Measurements from ENCODE around the gene ST6GALNAC2. TPM values are rescaled to one million over a fixed set of nuclear protein-coding genes. Genes with fewer than 3 reads are reported as not detected.
"Not testable (repeated sequence)": the region's sequence is repeated elsewhere in the genome, so short reads cannot be mapped to it uniquely, and the experiment has no call there.

ST6GALNAC2 gene
- total and polyA plus RNA-seq, 8 donors, result 1.2 to 17.8 (median 4.7) TPM

DNA sequence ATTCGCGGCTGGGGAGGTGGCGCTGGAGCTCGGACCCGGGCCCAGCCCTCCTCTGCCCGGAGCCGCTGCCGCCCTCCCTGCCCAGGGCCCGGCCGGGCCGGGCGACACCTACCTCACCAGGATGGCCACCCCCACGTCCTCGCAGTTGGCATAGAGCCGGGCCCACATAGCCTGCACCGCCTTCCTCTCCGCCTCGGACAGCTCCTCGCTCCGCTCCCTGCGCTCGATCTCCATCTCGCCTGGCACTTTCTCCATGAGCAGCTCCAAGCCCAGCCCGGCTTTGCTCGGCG, 48.4 kb downstream of the ST6GALNAC2 start:
- H3K4me3 ChIP-seq, result peak overlapping the region; percentile 40 to 47 (median 45)
- intact Hi-C loops (cut with DNase I; ENCODE audit: low total_unique reads), result no loop called here
- H3K36me3 ChIP-seq, result no peaks in the 10 kb centered on the region
- peak overlapping the region; percentile 44 to 83 (median 70) for H3K27ac ChIP-seq
- DNase-seq, result peak in 1 of 2 donors; percentile 52
- H3K9me3 ChIP-seq, result no peaks in the 10 kb centered on the region
- 0 to 10% (median 6%) methylated on average over 2 to 26 of the region's 26 CpGs for WGBS, 5 donors
- TF ChIP-seq EP300 (IDR thresholded peaks at IDR 0.05) (no peak), POLR2A (IDR thresholded peaks at IDR 0.05) (no peak), POLR2AphosphoS5 (IDR thresholded peaks at IDR 0.05) (no peak)
- TF ChIP-seq, protein P1, sequence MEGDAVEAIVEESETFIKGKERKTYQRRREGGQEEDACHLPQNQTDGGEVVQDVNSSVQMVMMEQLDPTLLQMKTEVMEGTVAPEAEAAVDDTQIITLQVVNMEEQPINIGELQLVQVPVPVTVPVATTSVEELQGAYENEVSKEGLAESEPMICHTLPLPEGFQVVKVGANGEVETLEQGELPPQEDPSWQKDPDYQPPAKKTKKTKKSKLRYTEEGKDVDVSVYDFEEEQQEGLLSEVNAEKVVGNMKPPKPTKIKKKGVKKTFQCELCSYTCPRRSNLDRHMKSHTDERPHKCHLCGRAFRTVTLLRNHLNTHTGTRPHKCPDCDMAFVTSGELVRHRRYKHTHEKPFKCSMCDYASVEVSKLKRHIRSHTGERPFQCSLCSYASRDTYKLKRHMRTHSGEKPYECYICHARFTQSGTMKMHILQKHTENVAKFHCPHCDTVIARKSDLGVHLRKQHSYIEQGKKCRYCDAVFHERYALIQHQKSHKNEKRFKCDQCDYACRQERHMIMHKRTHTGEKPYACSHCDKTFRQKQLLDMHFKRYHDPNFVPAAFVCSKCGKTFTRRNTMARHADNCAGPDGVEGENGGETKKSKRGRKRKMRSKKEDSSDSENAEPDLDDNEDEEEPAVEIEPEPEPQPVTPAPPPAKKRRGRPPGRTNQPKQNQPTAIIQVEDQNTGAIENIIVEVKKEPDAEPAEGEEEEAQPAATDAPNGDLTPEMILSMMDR (IDR thresholded peaks at IDR 0.05), result no peak
- peaks cover 20 to 52% (median 39%) of the 10 kb centered on the region in 4 donors for H3K4me1 ChIP-seq
- H3K27me3 ChIP-seq, result peaks cover 5 to 57% (median 24%) of the 10 kb centered on the region in 3 donors

DNA sequence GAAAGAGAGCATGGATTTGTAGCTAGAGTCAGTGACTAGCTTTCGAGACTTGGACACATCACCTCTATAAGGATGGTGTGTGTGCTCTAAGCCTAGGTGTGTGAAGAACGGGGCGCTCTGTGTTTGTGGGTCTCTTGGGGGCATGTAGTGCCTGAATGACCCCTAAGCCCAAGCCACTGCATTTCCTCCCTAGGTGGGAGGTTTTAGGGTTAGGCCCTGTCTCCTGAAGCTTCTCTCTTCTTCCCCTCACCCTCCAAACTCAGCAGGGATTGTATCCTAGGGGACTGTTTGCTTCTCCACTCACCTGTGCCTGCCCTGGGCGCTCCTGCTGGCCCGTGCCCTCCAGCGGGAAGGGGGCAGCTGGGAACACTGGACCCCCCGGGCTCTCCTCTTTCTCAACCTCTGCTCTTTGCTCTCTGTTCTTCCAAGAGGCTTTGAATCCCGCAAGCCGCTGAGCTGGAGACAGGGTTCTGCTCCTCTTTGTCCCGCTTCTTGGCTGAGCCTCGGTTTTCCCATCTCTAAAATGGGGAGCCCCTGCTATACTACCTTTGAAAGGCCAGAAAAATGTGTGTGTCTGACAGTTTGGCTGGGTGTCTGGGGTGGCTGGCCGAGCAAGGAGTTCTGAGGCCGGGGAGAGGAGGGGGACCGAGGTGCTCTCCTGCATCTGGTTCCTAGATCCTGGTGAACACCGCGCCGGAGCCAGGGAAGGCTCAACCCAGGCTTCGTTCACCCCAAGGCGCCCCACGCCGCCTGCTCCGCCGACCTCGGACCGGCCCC, 49.0 kb downstream of the ST6GALNAC2 start:
- intact Hi-C loops (cut with DNase I; ENCODE audit: low total_unique reads), result no loop called here
- peak overlapping the region; percentile 40 to 47 (median 45) for H3K4me3 ChIP-seq
- no peak for DNase-seq

DNA sequence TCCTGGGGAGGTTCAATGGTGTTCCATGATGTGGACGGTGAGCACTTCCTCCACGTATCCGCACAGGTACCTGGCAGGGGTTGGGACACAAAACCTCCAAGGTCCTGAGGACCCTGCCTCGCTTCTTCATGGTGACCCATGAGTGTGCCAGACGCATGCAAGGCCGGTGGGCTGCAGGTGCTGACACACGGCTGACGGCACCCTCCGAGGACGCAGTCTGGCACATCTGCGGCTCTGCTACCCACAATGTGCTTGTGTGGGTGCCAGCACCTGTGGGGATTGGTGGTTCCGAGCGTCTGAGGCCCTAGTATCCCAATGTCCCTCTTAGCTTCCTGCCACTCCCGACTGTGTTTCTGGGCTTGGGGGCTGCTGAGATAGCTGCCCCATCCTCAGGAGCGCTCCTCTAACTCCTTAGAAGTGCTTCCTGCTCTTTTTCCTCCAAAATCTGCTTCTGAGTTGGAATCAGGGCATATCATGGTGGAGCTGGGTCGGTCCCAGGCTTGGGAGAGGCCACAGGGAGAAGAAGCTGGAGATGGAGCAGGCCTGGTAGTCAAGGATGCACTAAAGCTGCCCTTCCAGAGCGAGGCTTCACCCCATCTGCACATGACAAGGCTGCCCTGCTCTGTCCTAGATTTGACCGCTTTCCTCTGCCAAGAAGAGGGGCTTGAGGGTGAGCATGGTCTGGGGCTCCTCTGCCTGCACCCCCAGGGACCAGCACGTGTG, 49.7 kb downstream of the ST6GALNAC2 start:
- intact Hi-C loops (cut with DNase I; ENCODE audit: low total_unique reads), result no loop called here
- peak overlapping the region; percentile 7 to 46 (median 28) for H3K4me3 ChIP-seq
- no peaks in the 10 kb centered on the region for H3K9me3 ChIP-seq
- H3K27me3 ChIP-seq, result peaks cover 5 to 52% (median 24%) of the 10 kb centered on the region in 3 donors
- WGBS, 5 donors, result 74 to 86% (median 85%) methylated on average over 19 of the region's 19 CpGs
- H3K36me3 ChIP-seq, result no peaks in the 10 kb centered on the region
- DNase-seq, result no peak
- TF ChIP-seq, protein P1 (IDR thresholded peaks at IDR 0.05), result no peak
- no peak for TF ChIP-seq POLR2A (IDR thresholded peaks at IDR 0.05)
- H3K4me1 ChIP-seq, result peaks cover 24 to 53% (median 40%) of the 10 kb centered on the region in 4 donors
- peak overlapping the region in 4 of 5 donors; percentile 63 to 83 (median 72) for H3K27ac ChIP-seq

More for the DNA sequence above, 49.0 kb downstream of the ST6GALNAC2 start:
- Histone ChIP-seq H3K27ac (peak overlapping the region; percentile 44 to 83 (median 70)), H3K36me3 (no peaks in the 10 kb centered on the region), H3K9me3 (no peaks in the 10 kb centered on the region), H3K4me1 (peaks cover 20 to 52% (median 39%) of the 10 kb centered on the region in 4 donors), H3K27me3 (peaks cover 5 to 52% (median 24%) of the 10 kb centered on the region in 3 donors)
- no peak for TF ChIP-seq POLR2A (IDR thresholded peaks at IDR 0.05)
- TF ChIP-seq POLR2AphosphoS5 (IDR thresholded peaks at IDR 0.05), result no peak
- TF ChIP-seq, protein P1 (IDR thresholded peaks at IDR 0.05), result no peak
- TF ChIP-seq EP300 (IDR thresholded peaks at IDR 0.05), result no peak
- 50 to 75% (median 55%) methylated on average over 11 to 25 of the region's 25 CpGs for WGBS, 5 donors

DNA sequence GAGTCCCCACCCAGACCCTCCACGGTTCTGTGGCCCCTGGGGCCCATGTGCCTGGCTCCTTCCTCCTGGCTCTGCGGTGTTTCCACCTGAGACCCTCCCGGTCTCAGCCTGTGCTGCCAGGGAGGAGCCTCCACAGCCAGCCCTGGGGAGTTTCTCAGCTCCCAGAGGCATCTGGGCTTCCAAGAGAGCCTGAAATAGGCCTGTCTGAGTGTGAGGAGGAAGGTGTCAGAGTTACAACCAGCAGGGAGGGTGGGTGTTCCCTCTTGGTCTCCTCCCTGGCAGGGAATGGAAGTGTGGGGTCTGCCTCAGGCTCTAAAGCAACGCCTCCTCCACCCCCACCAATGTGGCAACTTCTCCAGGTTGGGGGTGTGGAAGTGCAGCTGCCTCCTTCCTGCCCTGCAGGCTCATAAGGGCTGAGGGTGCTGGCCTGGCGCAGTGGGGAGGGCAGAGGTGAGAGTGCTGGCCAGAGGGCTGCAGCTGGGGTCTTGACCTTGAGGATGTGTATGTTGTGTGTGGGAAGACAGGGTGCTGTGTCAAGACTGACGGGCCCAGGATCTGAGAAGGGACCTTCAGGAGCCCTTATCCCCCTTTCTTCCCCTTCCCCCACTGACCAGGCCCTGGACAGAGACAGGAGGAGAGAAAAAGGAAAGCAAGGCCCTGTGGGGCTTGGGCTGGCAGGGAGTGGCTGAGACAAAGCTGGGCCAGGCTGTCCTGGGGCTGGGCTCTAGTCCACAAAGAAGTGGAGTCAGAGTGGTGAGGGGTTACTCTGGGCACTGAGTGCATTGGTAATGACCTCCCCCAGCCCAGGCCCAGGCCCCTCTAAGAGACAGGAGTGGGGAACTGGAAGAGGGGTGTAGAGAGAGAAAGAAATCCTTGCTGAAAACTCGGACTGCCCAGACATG, 50.6 kb downstream of the ST6GALNAC2 start:
- TF ChIP-seq, protein P1 (IDR thresholded peaks at IDR 0.05), result no peak
- TF ChIP-seq POLR2A (IDR thresholded peaks at IDR 0.05) (no peak), POLR2AphosphoS5 (IDR thresholded peaks at IDR 0.05) (no peak), EP300 (IDR thresholded peaks at IDR 0.05) (no peak)
- Histone ChIP-seq H3K36me3 (no peaks in the 10 kb centered on the region), H3K9me3 (no peaks in the 10 kb centered on the region), H3K27me3 (peaks cover 5 to 51% (median 24%) of the 10 kb centered on the region in 3 donors), H3K4me3 (peak overlapping the region in 3 of 4 donors; percentile 16 to 46 (median 40)), H3K27ac (peak overlapping the region in 3 of 5 donors; percentile 70 to 83 (median 74)), H3K4me1 (peaks cover 26 to 53% (median 40%) of the 10 kb centered on the region in 4 donors)
- no peak for DNase-seq
- intact Hi-C loops (cut with DNase I; ENCODE audit: low total_unique reads), result no loop called here
- 70 to 81% (median 77%) methylated on average over 6 to 7 of the region's 7 CpGs for WGBS, 5 donors

DNA sequence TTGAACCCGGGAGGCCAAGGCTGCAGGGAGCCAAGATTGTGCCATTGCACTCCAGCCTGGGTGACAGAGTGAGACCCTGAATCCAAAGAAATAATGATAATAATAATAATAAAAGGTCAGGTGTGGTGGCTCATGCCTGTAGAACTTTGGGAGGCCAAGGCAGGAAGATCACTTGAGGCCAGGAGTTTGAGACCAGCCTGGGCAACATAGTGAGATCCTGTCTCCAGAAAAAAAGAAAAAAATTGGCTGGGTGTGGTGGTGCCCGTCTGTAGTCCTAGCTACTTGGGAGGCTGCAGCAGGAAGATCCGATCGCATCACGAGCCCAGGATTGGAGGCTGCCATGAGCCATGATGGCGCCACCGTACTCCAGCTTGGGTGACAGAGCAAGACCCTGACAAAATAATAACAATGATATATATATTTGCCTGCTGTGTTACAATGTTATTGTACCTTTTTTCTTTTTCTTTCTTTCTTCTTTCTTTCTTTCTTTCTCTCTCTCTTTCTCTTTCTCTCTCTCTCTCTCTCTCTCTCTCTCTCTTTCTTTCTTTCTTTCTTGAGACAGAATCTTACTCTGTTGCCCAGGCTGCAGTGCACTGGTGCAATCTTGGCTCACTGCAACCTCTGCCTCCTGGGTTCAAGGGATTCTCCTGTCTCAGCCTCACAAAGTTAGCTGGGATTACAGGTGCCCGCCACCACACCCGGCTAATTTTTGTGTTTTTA, 51.9 kb downstream of the ST6GALNAC2 start:
- WGBS, 5 donors, result 92 to 95% (median 95%) methylated on average over 9 of the region's 9 CpGs
- H3K9me3 ChIP-seq; H3K4me3 ChIP-seq; intact Hi-C loops (cut with DNase I; ENCODE audit: low total_unique reads); DNase-seq; H3K27ac ChIP-seq; H3K36me3 ChIP-seq: not testable (repeated sequence)
- Histone ChIP-seq H3K27me3 (peaks cover 5 to 38% (median 20%) of the 10 kb centered on the region in 3 donors), H3K4me1 (peaks cover 38 to 64% (median 47%) of the 10 kb centered on the region in 4 donors)

All from stomach (tissue), 9 donors.